ENCODE data around the gene EEF2. TPM values are rescaled to one million over a fixed set of nuclear protein-coding genes. Genes with fewer than 3 reads are reported as not detected.

Gene EEF2
- total and polyA plus RNA-seq, 2 donors (not counting 3 experiments of a cell fraction or from before 2014, with no cell fraction given): 1,496 to 2,318 TPM

- H3K36me3 ChIP-seq (ENCODE audit: control insufficient read depth in 2 of 2, extremely low read depth in 1 of 2, insufficient read depth in 2 of 2, low read length in 2 of 2): peaks cover 13 to 65% of the 10 kb centered on the region in 2 experiments
- no peaks in the 10 kb centered on the region for H3K27me3 ChIP-seq (ENCODE audit: control insufficient read depth in 2 of 2, insufficient read depth in 2 of 2, low read length in 2 of 2)
- no peaks in the 10 kb centered on the region for H3K9me1 ChIP-seq (replicated peaks; ENCODE audit: control insufficient read depth, extremely low read depth, insufficient read depth, low read length)
- H3K9ac ChIP-seq (replicated peaks; ENCODE audit: extremely low read depth, insufficient read depth, low read length): no peak overlapping the region
- H3K4me1 ChIP-seq (ENCODE audit: control insufficient read depth, extremely low read depth, insufficient read depth, low read length): no peaks in the 10 kb centered on the region
- H3K4me3 ChIP-seq (replicated peaks in 1 of 3; ENCODE audit: insufficient read depth in 1 of 3, low read depth in 1 of 3, low read length in 3 of 3): no peak overlapping the region
- ChIA-PET POLR2A (no interaction called here), CTCF (interaction anchor here (1.1 kb wide), 1 partner anchor 179 kb away, joined by 3 read pairs; no protein-coding TSS in a partner anchor)
- FAIRE-seq (no peak), DNase-seq (ENCODE audit: low read depth, low spot score) (no peak)
- no TSS peak for BruUV-seq (replicated peaks)
- intact Hi-C loops (cut with micrococcal nuclease) (no loop called here), dilution Hi-C loops (cut with MboI; ENCODE audit: extremely low pct_ligation_motif_present, low sequenced_read_pairs) (no loop called here)
- H3K4me2 ChIP-seq (ENCODE audit: insufficient read depth, low read length): no peak overlapping the region
- peaks cover 12% of the 10 kb centered on the region for H3K79me2 ChIP-seq (ENCODE audit: control insufficient read depth, insufficient read depth, low read length)
- H3K9me3 ChIP-seq (replicated peaks; ENCODE audit: control insufficient read depth, insufficient read depth, low read length): no peaks in the 10 kb centered on the region
- no peak overlapping the region for H3K27ac ChIP-seq (ENCODE audit: insufficient read depth, low read depth, low read length)
- no peaks in the 10 kb centered on the region for H4K20me1 ChIP-seq (replicated peaks; ENCODE audit: control insufficient read depth, extremely low read depth, insufficient read depth, low read length)
- no peak overlapping the region for H2AFZ ChIP-seq (ENCODE audit: low read depth, low read length)
- TF ChIP-seq POLR2AphosphoS5 (IDR thresholded peaks at IDR 0.05; ENCODE audit: insufficient read depth, low read depth, low read length) (no peak), GATA2 (IDR thresholded peaks at IDR 0.05; ENCODE audit: insufficient read depth, insufficient read length, low read depth, low read length) (no peak), MYC (IDR thresholded peaks at IDR 0.05; ENCODE audit: low read depth, low read length) (no peak), EZH2 (IDR thresholded peaks at IDR 0.05; ENCODE audit: borderline replicate concordance, low read depth, low read length, severe bottlenecking) (no peak), JUN (IDR thresholded peaks at IDR 0.05; ENCODE audit: borderline replicate concordance, insufficient read depth, insufficient read length, low read depth) (no peak), CTCF (IDR thresholded peaks at IDR 0.05; ENCODE audit: extremely low read depth in 1 of 2, insufficient read depth in 1 of 2, low read depth in 1 of 2, low read length in 2 of 2) (no peak), FOS (IDR thresholded peaks at IDR 0.05; ENCODE audit: borderline replicate concordance, insufficient read depth, low read length) (no peak), MAX (IDR thresholded peaks at IDR 0.05; ENCODE audit: insufficient read depth, insufficient read length) (no peak), POLR2A (IDR thresholded peaks at IDR 0.05; ENCODE audit: low read depth, low read length) (no peak)
Measured at GRCh38 chr19:3961007-3961406, 24.3 kb downstream of the EEF2 start.
